ENCODE results near the gene HMX1.

Gene HMX1

GRCh38 chr4:8838961-8839431 lies 32.6 kb downstream of the HMX1 start:
- no peak for DNase-seq

GRCh38 chr4:8838296-8838960 lies 33.2 kb downstream of the HMX1 start:
- no peak for DNase-seq

GRCh38 chr4:8837181-8837841 lies 34.3 kb downstream of the HMX1 start:
- DNase-seq: no peak

GRCh38 chr4:8836664-8837171 lies 34.9 kb downstream of the HMX1 start:
- DNase-seq: no peak

GRCh38 chr4:8835521-8836365 lies 35.9 kb downstream of the HMX1 start:
- DNase-seq: no peak

- no peak for DNase-seq
Measured at GRCh38 chr4:8834681-8835220, 36.9 kb downstream of the HMX1 start.

GRCh38 chr4:8832113-8832915 lies 39.3 kb downstream of the HMX1 start:
- DNase-seq: peak; percentile 61

- no peak for DNase-seq
Measured at GRCh38 chr4:8831221-8832112, 40.2 kb downstream of the HMX1 start.

GRCh38 chr4:8830611-8831200 lies 40.9 kb downstream of the HMX1 start:
- no peak for DNase-seq

- DNase-seq: no peak
Measured at GRCh38 chr4:8830056-8830455, 41.6 kb downstream of the HMX1 start.

- no peak for DNase-seq
Measured at GRCh38 chr4:8829584-8829983, 42.1 kb downstream of the HMX1 start.

- DNase-seq: no peak
Measured at GRCh38 chr4:8828869-8829268, 42.8 kb downstream of the HMX1 start.

- no peak for DNase-seq
Measured at GRCh38 chr4:8821151-8821950, 50.3 kb downstream of the HMX1 start.

GRCh38 chr4:8820178-8821102 lies 51.2 kb downstream of the HMX1 start:
- DNase-seq: no peak

- no peak for DNase-seq
Measured at GRCh38 chr4:8819473-8820177, 52.0 kb downstream of the HMX1 start.

GRCh38 chr4:8819019-8819418 lies 52.6 kb downstream of the HMX1 start:
- DNase-seq: no peak

GRCh38 chr4:8818063-8818881 lies 53.4 kb downstream of the HMX1 start:
- DNase-seq: no peak

- DNase-seq: no peak
Measured at GRCh38 chr4:8817813-8818062, 53.9 kb downstream of the HMX1 start.

Data from NCI-H1105 (cell line).